Spinal cord (tissue), 10 donors: ENCODE measurements around the gene ZFYVE28. TPM values are rescaled to one million over a fixed set of nuclear protein-coding genes. Genes with fewer than 3 reads are reported as not detected.

Source experiments
- DNase-seq, 6 donors: peaks; one replicate each; pipeline versions ENCODE4 v3.0.0 to v3.0.0-alpha.2; 2013 to 2015; ENCODE audit warnings: low spot score in 6 of 6, low read depth in 4 of 6
- H3K27ac ChIP-seq: one replicate; pipeline ENCODE4 v1.5.1; 2013; ENCODE audit warnings: low read depth, low read length, control low read depth
- H3K27me3 ChIP-seq: one replicate; pipeline ENCODE4 v1.6.1; 2013; ENCODE audit warnings: low read length; ENCODE audit not compliant: control insufficient read depth, insufficient read depth
- H3K36me3 ChIP-seq: one replicate; pipeline ENCODE4 v1.6.1; 2013; ENCODE audit warnings: low read length; ENCODE audit not compliant: control insufficient read depth, insufficient read depth
- H3K4me1 ChIP-seq: one replicate; pipeline ENCODE4 v1.6.1; 2013; ENCODE audit warnings: low read length; ENCODE audit not compliant: control insufficient read depth, insufficient read depth
- H3K4me3 ChIP-seq: one replicate; pipeline ENCODE4 v1.5.1; 2013; ENCODE audit warnings: low read depth, low read length, control low read depth
- H3K9me3 ChIP-seq: one replicate; pipeline ENCODE4 v1.6.1; 2013; ENCODE audit warnings: low read length; ENCODE audit not compliant: control insufficient read depth, insufficient read depth
- WGBS: methylation state at CpG from one replicate; pipeline ENCODE4 v1.1.5; 2013; ENCODE audit warnings: missing lambda C conversion rate; ENCODE audit not compliant: insufficient coverage; 5-methylcytosine and 5-hydroxymethylcytosine counted together
- polyA plus RNA-seq, 2 donors: library from polyadenylated mRNA; unstranded; fragments of 120-200 nt; gene quantifications; one replicate each; pipeline ENCODE4 v1.2.1, GENCODE V29; 2013; ENCODE audit not compliant: insufficient read length in 2 of 2
- total RNA-seq, 2 donors: library from RNA; depleted of rRNA in 1 of 2; stranded (reverse); fragments of 120-200 nt in 1 of 2; fragments of >200 nt in 1 of 2; gene quantifications; one replicate each; pipeline versions ENCODE4 v1.2.3 to v1.2.4, GENCODE V29; 2013 to 2014
- donor health status: healthy.

ZFYVE28 gene
- total and polyA plus RNA-seq, 4 donors, result 7.9 to 13.9 (median 9.8) TPM

DNA sequence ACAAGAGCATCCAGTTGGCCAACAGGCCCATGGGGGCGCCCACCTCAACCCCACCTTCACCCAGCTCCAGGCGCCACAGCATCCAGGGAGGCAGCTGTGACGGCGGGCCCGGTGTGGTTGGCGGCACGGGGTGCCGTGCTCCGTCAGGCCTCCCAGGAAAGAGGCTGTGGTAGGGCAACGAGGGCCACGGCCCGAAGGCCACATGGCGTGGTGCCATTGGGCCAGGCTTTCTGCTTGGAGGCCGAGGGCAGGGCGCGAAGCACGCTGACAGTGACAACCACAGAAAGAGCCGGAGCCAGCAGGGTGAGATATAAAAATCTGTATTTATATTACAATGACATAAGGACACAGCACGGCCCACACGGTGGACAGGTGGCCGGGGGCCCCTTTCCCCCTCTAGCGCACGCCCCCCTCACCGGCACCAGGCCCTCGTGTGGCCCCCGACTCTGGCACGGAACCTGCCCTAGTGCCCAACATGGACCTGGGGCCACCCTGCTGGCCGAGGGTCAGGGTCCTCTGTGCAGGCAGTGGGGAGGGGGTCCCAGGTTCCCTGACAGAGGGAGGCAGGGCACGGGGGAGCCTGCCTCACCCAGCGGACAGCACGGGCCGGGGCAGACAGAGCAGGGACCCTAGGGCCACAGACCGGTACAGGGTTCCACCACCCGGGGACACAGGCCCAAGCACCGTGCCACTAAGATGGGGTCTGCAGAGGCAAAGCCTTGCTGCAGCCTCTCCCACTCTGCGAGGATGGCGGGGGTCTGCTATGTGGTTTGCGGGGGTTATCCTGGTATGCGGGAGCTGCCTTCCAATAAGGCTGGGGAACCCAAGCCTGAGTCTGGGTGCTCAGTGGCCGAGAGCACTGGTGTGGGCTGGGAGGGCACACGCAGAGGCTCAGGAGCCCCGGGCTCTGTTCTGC is 171.1 kb downstream of the ZFYVE28 start:
- peak in 1 of 6 donors; percentile 2 for DNase-seq
- WGBS, result 89% methylated on average over 30 of the region's 42 CpGs
- H3K4me1 ChIP-seq, result peaks cover 13% of the 10 kb centered on the region
- H3K4me3 ChIP-seq, result no peak overlapping the region
- H3K36me3 ChIP-seq, result peaks cover 63% of the 10 kb centered on the region
- no peaks in the 10 kb centered on the region for H3K27me3 ChIP-seq
- no peaks in the 10 kb centered on the region for H3K9me3 ChIP-seq
- no peak overlapping the region for H3K27ac ChIP-seq

DNA sequence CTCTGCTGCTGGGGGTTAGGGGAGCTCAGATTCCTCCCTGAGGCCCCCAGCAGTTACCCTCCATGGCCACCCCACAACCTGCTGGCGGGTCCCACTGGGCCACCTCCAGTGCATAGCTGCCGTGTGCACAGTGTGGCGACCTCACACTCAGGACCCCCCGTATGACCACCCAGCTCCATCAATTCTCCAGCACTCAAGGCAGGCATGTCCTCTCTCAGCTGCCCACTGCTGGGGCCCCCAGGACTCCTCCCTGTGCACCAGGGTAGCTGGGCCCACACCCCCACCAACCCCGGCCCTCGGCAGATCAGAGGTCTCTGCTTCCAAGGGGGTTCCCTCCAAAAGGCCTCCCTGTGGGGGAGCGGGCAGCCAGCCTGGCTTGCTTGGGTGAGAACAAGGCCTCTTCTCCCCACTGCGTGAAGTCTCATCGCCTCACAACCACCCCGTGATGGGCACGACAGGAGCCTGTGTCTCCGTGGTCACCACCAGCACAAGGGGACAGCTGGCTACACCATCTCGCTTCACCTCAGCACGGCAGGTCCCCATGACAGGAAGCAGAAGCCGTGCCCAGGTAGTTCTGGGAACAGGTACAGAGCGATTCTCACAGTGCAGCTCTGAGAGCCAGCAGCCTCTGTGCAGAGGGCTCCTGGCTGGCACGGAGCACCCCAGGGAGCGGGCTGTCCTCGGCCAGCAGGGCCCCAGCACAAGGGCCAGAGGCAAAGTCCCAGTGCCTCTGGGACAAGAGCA is 171.9 kb downstream of the ZFYVE28 start:
- H3K27ac ChIP-seq, result no peak overlapping the region
- H3K4me3 ChIP-seq, result no peak overlapping the region
- H3K27me3 ChIP-seq, result no peaks in the 10 kb centered on the region
- DNase-seq, result peak in 1 of 6 donors; percentile 0
- H3K9me3 ChIP-seq, result no peaks in the 10 kb centered on the region
- H3K36me3 ChIP-seq, result peaks cover 55% of the 10 kb centered on the region
- WGBS, result 87% methylated on average over 19 of the region's 19 CpGs
- H3K4me1 ChIP-seq, result peaks cover 15% of the 10 kb centered on the region

DNA sequence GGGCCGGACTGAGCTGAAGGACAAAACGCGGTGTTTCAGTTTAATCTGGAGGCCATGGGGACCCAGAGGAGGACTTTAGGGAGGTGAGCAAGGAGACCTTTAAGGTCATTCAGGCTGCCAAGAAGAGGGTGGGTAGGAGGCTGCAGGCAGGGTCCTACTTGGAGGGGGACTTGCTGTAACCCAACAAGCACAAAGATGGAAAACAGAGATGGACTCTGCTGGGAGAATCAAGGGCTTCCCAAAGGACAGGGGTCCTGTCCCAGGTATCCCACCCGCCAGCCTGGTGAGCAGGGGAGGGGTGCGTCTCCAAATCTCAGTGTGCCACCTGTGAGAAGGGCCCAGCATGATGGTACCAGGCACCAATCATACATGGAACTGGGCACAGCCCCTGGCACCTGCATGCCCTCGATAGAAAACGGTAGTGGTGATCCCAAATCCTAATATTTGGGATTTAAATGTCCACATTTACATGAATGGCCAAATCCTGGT is 172.6 kb downstream of the ZFYVE28 start:
- 71% methylated on average over 7 of the region's 7 CpGs for WGBS
- no peaks in the 10 kb centered on the region for H3K27me3 ChIP-seq
- H3K9me3 ChIP-seq, result no peaks in the 10 kb centered on the region
- peaks cover 47% of the 10 kb centered on the region for H3K36me3 ChIP-seq
- DNase-seq, result no peak
- no peak overlapping the region for H3K4me3 ChIP-seq
- H3K27ac ChIP-seq, result no peak overlapping the region
- H3K4me1 ChIP-seq, result peaks cover 15% of the 10 kb centered on the region

DNA sequence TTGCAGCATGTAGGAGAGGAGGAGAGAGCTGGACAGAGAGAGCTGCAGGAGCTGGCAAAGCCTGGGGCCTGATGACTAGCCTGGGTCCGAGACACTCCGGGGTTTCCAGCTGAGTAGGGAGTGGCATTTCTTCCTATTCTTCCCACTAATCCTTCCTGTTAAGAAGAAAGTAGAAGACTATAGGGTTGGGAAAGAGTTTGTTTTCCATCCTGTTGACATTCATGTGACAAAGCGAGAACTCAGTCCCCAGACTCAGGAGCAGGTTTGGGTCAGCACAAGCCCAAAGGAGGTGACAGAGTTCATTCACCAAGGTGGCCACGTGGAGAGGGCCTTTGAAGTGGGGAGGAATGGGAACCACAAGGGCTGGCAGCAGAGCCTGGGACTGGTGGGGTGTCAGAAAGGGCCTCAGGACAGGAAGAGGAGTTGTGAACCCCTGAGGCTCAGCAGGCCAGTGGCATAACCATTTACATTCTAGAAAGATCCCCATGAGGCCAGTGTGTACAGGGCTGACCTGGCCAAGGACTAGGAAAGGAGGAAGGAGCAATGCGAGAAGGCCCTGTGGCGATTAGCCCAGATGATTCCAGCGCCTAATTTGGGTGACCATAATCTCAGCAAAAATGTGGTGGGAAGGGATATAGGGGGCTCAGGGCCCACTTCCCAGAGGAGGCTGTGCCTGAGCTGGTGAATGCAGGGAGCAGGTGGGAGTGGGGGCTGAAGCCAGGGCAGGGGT is 173.2 kb downstream of the ZFYVE28 start:
- DNase-seq, result no peak
- no peak overlapping the region for H3K27ac ChIP-seq
- peaks cover 15% of the 10 kb centered on the region for H3K4me1 ChIP-seq
- whole genome bisulfite sequencing, result 71% methylated on average over 5 of the region's 7 CpGs
- H3K4me3 ChIP-seq, result no peak overlapping the region
- no peaks in the 10 kb centered on the region for H3K27me3 ChIP-seq
- no peaks in the 10 kb centered on the region for H3K9me3 ChIP-seq
- H3K36me3 ChIP-seq, result peaks cover 41% of the 10 kb centered on the region

DNA sequence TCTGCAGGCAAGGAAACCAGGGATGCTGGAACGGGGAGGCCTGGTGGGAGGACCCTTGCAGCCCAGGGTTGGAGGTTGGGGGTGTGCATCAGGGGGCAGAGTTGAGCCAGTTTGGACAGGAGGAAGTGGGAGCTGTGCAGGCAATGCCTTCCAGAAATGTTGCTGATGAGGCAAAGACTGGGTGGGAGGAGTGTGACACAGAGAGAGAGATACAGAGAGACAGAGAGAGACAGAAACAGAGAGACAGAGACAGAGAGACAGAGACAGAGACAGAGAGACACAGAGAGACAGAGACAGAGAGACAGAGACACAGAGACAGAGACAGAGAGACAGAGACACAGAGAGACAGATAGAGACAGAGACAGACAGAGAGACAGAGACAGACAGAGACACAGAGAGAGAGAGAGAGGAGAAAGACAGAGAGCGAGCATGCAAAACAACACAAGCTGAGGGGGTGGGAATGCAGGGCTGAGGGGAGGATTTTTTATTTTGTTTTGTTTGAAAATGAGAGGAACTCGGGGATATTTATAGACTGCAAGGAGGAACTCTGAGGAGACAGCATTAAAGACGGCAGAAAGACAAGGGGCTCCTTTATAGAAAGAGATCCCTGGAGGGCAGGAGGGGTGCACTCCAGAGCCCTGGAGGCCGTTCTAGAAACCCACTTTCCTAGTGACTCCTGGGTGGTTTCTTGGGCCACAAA is 174.6 kb downstream of the ZFYVE28 start:
- no peaks in the 10 kb centered on the region for H3K9me3 ChIP-seq

DNA sequence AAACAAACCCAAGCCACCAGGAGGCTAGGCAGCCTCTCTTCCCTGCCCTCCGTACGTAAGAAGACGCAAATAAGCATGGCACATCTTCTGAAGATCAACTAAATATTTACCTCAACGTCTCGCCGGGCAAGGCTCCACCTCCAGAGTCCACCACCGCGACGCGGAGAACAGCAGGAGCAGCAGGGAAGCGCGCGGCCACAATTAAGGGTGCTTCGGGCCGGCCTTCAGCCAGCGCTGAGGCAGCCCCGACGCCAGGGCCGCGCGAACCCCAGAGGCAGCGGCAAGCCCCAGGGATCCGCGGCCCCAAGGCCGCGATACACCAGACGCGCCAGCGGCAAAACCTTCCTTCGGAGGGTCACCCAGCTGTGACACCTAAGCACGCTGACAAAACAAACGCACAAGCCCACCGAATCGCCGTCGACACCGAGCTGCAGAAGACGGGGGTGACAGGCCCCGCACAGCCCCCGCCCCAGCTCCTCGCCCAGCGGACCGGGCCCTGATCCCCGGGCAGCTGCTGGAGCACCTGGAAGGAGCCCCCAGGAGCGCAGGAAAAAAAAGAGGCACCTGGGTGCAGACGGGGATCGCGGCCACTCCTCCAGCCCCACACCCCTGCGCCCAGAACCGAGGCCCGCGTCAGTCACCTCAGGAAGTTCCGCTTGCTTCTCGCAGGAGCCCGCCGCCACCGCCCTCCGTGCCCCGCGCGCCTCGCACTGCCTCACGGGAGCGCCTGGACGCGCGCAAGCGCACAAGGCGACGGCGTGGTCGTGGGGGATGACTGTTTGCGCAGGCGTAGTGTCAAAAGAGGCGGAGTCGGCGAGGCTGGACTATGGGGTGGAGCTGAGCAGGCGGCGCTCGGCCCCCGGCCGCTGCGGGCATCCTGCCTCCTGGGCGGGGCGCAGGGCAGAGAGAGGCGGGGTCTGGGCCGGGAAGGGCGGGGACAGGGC is 176.8 kb downstream of the ZFYVE28 start, which contains the start of the genes HAUS3 and POLN:
HAUS3 (minus strand) TSS at position 712 of the 944 bp plus-strand sequence. CDS start 1,175 bp downstream, outside the sequence.
POLN (minus strand) TSS at position 712 of the 944 bp plus-strand sequence. CDS start 12,890 bp downstream, outside the sequence.
- H3K36me3 ChIP-seq, result peaks cover 10% of the 10 kb centered on the region
- no peaks in the 10 kb centered on the region for H3K27me3 ChIP-seq
- under 1% methylated on average over 88 of the region's 88 CpGs for WGBS
- H3K9me3 ChIP-seq, result no peaks in the 10 kb centered on the region
- peak within 1 kb of the TSS; percentile 81 for H3K4me3 ChIP-seq
- peak within 1 kb of the TSS; percentile 47 for H3K27ac ChIP-seq
- peak; percentile 91 to 99 (median 97) for DNase-seq
- H3K4me1 ChIP-seq, result peaks cover 15% of the 10 kb centered on the region

More for the DNA sequence above, 174.6 kb downstream of the ZFYVE28 start:
- DNase-seq, result peak in 2 of 6 donors; percentile 64 to 65
- Histone ChIP-seq H3K36me3 (peaks cover 27% of the 10 kb centered on the region), H3K27me3 (no peaks in the 10 kb centered on the region), H3K4me1 (peaks cover 15% of the 10 kb centered on the region), H3K27ac (no peak overlapping the region), H3K4me3 (no peak overlapping the region)
- WGBS, result 32% methylated on average over 4 of the region's 5 CpGs

DNA sequence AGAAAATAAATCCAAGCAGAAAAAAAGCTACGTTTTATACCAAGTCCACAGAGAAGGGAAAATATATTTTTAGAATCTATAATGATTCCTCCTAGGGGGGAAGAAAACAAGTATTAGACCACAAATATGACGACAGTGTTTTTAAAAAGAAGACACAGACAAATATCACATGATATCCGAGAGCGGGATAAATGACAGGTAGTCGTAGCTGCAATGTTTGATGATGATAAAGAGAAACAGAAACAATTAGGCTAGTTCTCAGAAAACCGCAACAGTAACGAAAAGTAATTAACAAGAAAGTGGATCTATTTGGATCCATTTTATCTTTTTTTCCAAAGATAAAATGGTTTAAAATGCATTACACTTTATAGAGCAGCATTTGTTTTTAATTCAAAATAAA is 177.4 kb downstream of the ZFYVE28 start:
- Histone ChIP-seq H3K4me1 (peaks cover 15% of the 10 kb centered on the region), H3K27me3 (no peaks in the 10 kb centered on the region), H3K9me3 (no peaks in the 10 kb centered on the region), H3K36me3 (peaks cover 6% of the 10 kb centered on the region), H3K4me3 (peak overlapping the region; percentile 81), H3K27ac (no peak overlapping the region)
- WGBS, result no CpG with 5 or more reads among the region's 7 CpGs
- no peak for DNase-seq

DNA sequence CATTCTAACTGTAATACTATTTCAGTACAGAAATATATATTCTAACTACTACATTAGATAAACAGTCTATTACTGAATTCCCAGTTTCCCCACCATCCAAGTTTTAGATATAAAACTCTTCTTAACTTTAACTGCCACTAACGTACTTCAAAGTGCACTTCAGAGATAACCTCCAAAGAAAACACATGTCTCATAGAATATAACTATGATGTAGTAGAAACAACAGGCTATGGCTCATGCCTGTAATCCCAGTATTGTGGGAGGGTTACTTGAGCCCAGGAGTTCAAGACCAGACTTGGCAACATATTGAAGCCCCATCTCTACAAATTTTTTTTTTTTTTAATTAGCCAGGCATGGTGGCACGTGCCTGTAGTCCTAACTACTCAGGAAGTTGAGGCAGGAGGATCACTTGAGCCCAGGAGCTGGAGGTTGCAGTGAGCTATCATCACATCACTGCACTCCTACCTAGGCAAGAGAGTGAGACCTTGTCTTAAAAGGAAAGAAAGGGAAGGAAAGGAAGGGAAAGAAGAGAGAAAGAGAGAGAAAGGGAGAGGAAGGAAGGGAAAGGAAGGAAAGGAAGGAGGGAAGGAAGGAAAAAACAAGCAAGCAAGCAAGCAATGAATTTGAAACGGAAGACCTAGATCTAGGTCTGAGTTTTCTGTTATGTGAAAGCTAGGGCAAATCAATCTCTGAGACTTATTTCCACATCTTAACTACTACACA is 181.3 kb downstream of the ZFYVE28 start:
- no peak overlapping the region for H3K4me3 ChIP-seq
- no peak overlapping the region for H3K27ac ChIP-seq
- no peak for DNase-seq
- no peaks in the 10 kb centered on the region for H3K9me3 ChIP-seq
- H3K36me3 ChIP-seq, result peaks cover 9% of the 10 kb centered on the region
- no CpG with 5 or more reads among the region's 3 CpGs for WGBS
- no peaks in the 10 kb centered on the region for H3K4me1 ChIP-seq
- H3K27me3 ChIP-seq, result no peaks in the 10 kb centered on the region
